NB4 (cell line): Measurements from ENCODE around the gene MRPL33.
"Not testable (repeated sequence)": the region's sequence is repeated elsewhere in the genome, so short reads cannot be mapped to it uniquely, and the experiment has no call there.

Source experiments
- DNase-seq: peaks from one replicate; pipeline ENCODE4 v3.0.0; 2010; ENCODE audit warnings: low read depth
- H3K4me3 ChIP-seq: one replicate; pipeline ENCODE4 v1.5.1; 2011; ENCODE audit warnings: mild to moderate bottlenecking, low read depth, low read length, moderate library complexity
- MYC ChIP-seq: IDR thresholded peaks from 2 replicates; pipeline ENCODE4 v1.6.1; 2011; ENCODE audit warnings: low read depth, low read length
- POLR2A ChIP-seq: IDR thresholded peaks from 2 replicates; pipeline ENCODE4 v1.6.1; 2011; ENCODE audit warnings: mild to moderate bottlenecking; ENCODE audit not compliant: insufficient read length; ENCODE audit errors: extremely low read depth
- TF ChIP-seq, protein P1 (sequence below): IDR thresholded peaks from 2 replicates; pipeline ENCODE4 v1.6.1; 2011; ENCODE audit warnings: low read depth, low read length
- TF ChIP-seq, protein P2 (sequence below): IDR thresholded peaks from one replicate; pipeline ENCODE4 v1.5.1; 2012; ENCODE audit warnings: low read depth, low read length

The MRPL33 gene

DNA sequence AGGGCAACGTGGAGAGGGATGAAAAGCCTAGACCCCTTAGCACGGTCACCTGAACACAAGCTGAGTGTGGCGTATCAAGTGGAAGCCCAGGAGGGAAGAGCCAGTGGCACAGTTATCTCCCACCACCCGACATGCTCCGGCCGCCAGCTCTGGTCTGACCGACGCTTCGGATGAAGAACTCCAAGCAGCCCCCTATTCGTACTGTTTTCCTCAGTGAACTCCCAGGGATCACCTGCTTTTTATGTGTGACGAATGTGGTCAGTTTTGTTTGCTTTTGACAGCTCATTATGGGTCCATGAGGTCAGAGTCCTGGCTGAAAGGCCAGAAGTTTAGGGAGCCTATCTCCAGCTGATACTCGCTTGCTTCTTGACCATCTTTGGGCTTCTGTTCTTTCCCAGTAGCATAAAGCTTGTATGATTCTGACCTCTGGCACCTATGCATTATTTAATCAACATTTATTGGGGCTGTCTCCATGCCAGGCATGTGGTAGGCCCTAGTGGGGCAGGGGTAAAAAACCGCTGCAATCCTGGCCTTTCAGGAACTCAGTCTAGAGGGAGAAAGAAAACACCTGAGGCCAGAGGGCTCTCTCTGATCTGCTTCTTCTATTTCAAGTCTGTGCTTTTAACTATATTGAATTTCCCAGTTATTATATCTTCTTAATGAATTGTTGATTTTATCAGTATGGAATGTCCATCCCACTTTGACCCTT is 33.0 kb upstream of the MRPL33 start:
- TF ChIP-seq POLR2A (no peak), MYC (no peak)
- TF ChIP-seq, protein P1, sequence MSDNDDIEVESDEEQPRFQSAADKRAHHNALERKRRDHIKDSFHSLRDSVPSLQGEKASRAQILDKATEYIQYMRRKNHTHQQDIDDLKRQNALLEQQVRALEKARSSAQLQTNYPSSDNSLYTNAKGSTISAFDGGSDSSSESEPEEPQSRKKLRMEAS: no peak
- TF ChIP-seq, protein P2, sequence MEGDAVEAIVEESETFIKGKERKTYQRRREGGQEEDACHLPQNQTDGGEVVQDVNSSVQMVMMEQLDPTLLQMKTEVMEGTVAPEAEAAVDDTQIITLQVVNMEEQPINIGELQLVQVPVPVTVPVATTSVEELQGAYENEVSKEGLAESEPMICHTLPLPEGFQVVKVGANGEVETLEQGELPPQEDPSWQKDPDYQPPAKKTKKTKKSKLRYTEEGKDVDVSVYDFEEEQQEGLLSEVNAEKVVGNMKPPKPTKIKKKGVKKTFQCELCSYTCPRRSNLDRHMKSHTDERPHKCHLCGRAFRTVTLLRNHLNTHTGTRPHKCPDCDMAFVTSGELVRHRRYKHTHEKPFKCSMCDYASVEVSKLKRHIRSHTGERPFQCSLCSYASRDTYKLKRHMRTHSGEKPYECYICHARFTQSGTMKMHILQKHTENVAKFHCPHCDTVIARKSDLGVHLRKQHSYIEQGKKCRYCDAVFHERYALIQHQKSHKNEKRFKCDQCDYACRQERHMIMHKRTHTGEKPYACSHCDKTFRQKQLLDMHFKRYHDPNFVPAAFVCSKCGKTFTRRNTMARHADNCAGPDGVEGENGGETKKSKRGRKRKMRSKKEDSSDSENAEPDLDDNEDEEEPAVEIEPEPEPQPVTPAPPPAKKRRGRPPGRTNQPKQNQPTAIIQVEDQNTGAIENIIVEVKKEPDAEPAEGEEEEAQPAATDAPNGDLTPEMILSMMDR: no peak
- no peak for DNase-seq
- H3K4me3 ChIP-seq: no peak overlapping the region

DNA sequence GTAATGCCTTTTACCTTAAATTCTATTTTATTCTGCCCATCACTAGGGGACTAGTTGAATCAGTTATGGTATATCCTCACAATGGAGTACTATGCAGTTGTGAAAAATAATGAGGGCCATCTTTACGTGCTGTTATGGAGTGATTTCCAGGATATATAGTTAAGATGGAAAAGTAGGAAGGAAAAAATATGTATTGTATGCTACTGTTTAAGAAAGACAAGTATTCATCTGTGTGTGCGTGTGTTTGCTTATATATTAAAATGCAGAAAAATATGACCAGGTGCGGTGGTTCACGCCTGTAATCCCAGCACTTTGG is 32.5 kb upstream of the MRPL33 start:
- no peak for DNase-seq
- TF ChIP-seq, protein P1: no peak
- TF ChIP-seq MYC (no peak), POLR2A (no peak)
- TF ChIP-seq, protein P2: no peak
- H3K4me3 ChIP-seq: no peak overlapping the region

DNA sequence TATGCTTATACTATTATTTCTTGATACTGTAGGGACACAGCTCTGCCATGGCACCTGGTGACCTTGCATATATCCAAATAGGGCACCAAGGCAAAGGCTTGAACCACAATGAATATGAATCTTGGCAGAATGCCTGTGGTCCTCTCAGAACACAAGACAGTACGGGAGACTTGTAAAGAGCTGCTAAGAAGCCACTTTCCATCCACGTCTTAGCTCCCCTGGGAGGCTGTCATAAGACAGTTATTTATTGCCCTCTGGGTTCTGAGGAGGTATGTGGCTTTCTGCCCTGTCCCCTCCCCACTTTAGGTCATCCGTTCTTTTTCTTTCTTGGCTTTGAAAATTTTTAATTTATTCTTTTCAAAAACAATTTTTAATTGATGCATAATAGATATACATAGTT is 29.8 kb upstream of the MRPL33 start:
- no peak overlapping the region for H3K4me3 ChIP-seq

DNA sequence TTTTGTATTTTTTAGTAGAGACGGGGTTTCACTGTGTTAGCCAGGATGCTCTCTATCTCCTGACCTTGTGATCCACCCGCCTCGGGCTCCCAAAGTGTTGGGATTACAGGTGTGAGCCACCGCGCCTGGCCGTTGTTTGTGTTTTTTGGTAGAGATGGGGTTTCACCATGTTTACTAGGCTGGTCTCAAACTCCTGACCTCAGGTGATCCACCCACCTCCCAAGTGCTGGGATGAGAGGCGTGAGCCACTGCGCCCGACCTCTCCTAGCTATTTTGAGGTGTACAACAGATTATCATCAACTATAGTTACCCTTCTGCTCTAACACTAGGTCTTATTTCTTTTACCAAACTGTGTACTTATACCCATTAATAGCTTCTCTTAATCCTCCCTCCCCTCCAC is 28.9 kb upstream of the MRPL33 start:
- H3K4me3 ChIP-seq: no peak overlapping the region
- no peak for DNase-seq
- TF ChIP-seq MYC (no peak), POLR2A (no peak)
- TF ChIP-seq, protein P2: no peak
- TF ChIP-seq, protein P1: no peak

More for the DNA sequence above, 29.8 kb upstream of the MRPL33 start:
- DNase-seq: peak; percentile 46
- TF ChIP-seq, protein P1: no peak

DNA sequence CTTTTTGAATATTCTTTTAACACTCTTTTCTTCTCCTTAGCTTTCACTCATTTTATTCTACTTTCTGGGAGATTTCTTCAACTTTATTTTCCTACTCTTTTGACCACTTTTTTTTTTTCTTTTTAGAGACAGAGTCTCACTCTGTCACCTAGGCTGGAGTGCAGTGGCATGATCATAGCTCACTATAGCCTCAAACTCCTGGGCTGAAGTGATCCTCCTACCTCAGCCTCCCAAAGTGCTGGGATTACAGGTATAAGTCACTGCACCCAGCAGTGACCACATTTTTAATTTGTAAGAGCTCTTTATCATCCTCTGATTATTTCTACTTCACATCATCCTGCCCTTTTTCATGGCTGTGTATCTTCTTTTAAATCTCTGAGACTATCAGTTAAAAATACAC is 26.0 kb upstream of the MRPL33 start:
- not testable (repeated sequence) for H3K4me3 ChIP-seq, DNase-seq

DNA sequence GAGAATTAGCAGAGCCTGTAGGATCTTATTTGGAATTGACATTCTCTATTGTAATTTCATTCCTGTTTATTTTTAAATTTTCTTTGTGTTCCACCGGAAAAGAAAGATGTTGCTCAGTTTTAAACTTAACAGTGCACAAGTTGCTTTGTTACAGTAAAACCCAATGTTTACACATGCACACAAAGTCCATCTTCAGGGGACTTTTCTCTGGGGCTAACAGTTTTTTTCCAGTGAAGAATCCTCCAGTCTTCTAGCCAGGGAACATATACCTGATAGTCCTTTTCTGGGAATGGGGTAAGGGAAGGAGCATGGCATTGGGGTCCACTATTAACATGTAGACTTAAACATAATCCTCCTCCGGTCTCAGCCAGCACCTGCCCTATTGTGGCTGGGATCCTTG is 25.2 kb upstream of the MRPL33 start:
- TF ChIP-seq MYC (no peak), POLR2A (no peak)
- TF ChIP-seq, protein P2: no peak
- TF ChIP-seq, protein P1: no peak
- no peak for DNase-seq
- H3K4me3 ChIP-seq: no peak overlapping the region

DNA sequence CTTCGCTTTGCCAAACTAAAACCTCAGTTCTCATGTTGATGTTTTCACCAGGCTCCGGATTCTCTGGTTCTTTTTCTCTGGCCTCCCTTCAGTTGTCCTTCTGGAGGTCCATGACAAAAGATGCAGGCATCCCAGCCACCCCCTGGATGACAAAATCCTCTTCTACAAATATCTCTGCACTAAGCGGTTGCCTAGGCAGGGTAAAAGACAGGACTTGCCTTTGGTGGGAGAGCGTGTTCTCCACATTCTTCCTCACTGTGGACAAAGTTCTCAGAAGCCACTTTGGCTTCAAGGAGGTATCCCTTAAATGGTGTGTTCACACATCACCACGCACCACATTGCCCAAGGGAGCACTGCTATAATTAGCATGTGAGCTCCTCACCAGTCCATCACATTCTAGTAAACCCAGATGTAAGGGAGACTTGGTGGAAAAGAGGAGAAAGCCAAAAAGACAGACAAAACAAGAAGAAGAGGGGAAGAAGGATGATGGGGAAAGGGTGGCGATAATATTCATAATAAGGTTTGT is 23.6 kb upstream of the MRPL33 start:
- TF ChIP-seq MYC (no peak), POLR2A (no peak)
- TF ChIP-seq, protein P2: no peak
- TF ChIP-seq, protein P1: no peak
- no peak overlapping the region for H3K4me3 ChIP-seq
- DNase-seq: no peak

DNA sequence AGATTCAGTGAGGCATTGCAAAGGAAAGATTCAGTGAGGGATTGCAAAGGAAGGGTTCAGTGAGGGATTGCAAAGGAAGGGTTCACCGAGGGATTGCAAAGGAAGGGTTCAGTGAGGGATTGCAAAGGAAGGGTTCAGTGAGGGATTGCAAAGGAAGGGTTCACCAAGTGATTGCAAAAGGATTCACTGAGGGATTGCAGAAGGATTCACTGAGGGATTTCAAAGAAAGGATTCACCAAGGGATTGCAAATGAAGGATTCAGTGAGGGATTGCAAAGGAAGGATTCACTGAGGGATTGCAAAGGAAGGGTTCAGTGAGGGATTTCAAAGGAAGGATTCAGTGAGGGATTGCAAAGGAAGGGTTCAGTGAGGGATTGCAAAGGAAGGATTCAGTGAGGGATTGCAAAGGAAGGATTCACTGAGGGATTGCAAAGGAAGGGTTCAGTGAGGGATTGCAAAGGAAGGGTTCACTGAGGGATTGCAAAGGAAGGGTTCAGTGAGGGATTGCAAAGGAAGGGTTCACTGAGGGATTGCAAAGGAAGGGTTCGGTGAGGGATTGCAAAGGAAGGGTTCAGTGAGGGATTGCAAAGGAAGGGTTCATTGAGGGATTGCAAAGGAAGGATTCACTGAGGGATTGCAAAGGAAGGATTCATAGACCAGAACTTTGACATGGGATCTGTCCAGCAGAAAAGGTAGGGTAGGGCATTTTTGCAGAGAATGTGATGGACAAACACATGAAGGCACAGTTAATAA is 22.5 kb upstream of the MRPL33 start:
- not testable (repeated sequence) for DNase-seq, H3K4me3 ChIP-seq
